Ishikawa (cell line): ENCODE measurements around the gene LIPE.

Experiments
- CEBPB ChIP-seq: IDR thresholded peaks from 2 replicates; pipeline ENCODE4 v1.6.1; 2012
- CREB1 ChIP-seq: IDR thresholded peaks from 2 replicates; pipeline ENCODE4 v1.6.1; 2012; ENCODE audit warnings: low read depth
- EGR1 ChIP-seq: IDR thresholded peaks from 2 replicates; pipeline ENCODE4 v1.6.1; 2012
- EP300 ChIP-seq: IDR thresholded peaks from 2 replicates; pipeline ENCODE4 v1.6.1; 2012; ENCODE audit warnings: borderline replicate concordance
- FOXM1 ChIP-seq: IDR thresholded peaks from 2 replicates; pipeline ENCODE4 v1.6.1; 2012; ENCODE audit warnings: low read depth, borderline replicate concordance
- MAX ChIP-seq: IDR thresholded peaks from 2 replicates; pipeline ENCODE4 v1.6.1; 2012
- NFIC ChIP-seq: IDR thresholded peaks from 2 replicates; pipeline ENCODE4 v1.6.1; 2012
- RAD21 ChIP-seq: IDR thresholded peaks from 2 replicates; pipeline ENCODE4 v1.6.1; 2012; ENCODE audit warnings: low read depth
- REST ChIP-seq: IDR thresholded peaks from 2 replicates; pipeline ENCODE4 v1.6.1; 2012; ENCODE audit warnings: low read depth, mild to moderate bottlenecking
- TAF1 ChIP-seq: IDR thresholded peaks from 2 replicates; pipeline ENCODE4 v1.6.1; 2012; ENCODE audit warnings: low read depth, mild to moderate bottlenecking
- TCF12 ChIP-seq: IDR thresholded peaks from 2 replicates; pipeline ENCODE4 v1.6.1; 2012; ENCODE audit warnings: low read depth
- TEAD4 ChIP-seq: IDR thresholded peaks from 2 replicates; pipeline ENCODE4 v1.6.1; 2012
- YY1 ChIP-seq: IDR thresholded peaks from 2 replicates; pipeline ENCODE4 v1.6.1; 2012; ENCODE audit warnings: low read depth
- ZBTB7A ChIP-seq: IDR thresholded peaks from 2 replicates; pipeline ENCODE4 v1.6.1; 2012; ENCODE audit warnings: low read depth
- TF ChIP-seq, protein P1 (sequence below): IDR thresholded peaks from 2 replicates; pipeline ENCODE4 v1.6.1; 2012

Gene LIPE

DNA sequence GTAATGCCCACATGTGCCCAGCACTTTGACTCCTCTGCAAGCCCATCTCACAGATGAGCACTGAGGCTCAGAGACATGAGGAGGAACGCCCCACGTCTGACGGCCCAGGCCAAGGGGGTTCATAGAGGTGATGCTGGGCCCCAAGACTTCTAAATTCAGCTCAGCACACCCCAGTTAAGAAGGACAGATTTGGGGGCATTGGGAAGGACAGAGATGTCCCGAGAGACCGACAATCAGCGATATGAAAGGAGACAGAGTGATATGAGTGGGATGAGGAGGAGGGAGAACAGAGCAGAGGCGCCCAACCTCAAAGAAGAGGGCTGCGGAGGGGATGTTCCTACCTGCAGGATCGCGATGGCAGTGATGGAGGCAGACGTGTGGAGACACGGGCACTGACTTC lies 37.3 kb downstream of the LIPE start, which contains the start of gene CNFN:
CNFN (minus strand) TSS at position 399 of the 400 bp plus-strand sequence. CDS start 1,260 bp downstream, outside the sequence.
- no peak for TF ChIP-seq EP300
- TF ChIP-seq CEBPB, result no peak
- TF ChIP-seq, protein P1, sequence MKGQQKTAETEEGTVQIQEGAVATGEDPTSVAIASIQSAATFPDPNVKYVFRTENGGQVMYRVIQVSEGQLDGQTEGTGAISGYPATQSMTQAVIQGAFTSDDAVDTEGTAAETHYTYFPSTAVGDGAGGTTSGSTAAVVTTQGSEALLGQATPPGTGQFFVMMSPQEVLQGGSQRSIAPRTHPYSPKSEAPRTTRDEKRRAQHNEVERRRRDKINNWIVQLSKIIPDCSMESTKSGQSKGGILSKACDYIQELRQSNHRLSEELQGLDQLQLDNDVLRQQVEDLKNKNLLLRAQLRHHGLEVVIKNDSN, result no peak
- no peak for TF ChIP-seq TAF1
- no peak for TF ChIP-seq MAX
- no peak for TF ChIP-seq TEAD4
- TF ChIP-seq YY1, result no peak

- TF ChIP-seq, protein P1, result no peak
- TF ChIP-seq ZBTB7A, result no peak
- no peak for TF ChIP-seq TCF12
- no peak for TF ChIP-seq EP300
- TF ChIP-seq YY1, result no peak
- TF ChIP-seq TEAD4, result no peak
- no peak for TF ChIP-seq RAD21
- no peak for TF ChIP-seq MAX
These were observed 38.2 kb downstream of the LIPE start for GRCh38 chr19:42388851-42389489.

- no peak for TF ChIP-seq YY1
- no peak for TF ChIP-seq CEBPB
- TF ChIP-seq TEAD4, result no peak
- TF ChIP-seq EGR1, result no peak
- peak; percentile 34; the same call in 1 of the 2 replicates for TF ChIP-seq NFIC
- TF ChIP-seq RAD21, result peak; percentile 25; the same call in 1 of the 2 replicates
These were observed 40.0 kb downstream of the LIPE start for GRCh38 chr19:42386974-42387707.

DNA sequence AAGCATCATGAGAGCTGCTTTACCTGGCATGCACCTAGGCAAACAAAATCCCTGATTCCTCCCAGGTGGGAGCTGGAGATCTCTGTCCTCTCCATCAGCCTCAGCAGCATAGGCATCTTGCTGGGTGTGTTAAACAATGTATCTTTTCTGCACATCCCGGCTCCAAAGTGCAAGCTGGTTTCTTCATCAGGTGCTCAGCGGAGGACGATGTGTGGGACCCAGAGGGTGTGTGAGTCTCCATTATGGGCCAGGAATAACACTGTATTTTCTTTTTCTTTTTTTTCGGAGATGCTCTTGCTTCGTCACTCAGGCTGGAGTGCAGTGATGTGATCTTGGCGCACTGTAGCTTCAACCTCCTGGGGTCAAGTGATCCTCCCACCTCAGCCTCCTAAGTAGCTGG lies 47.0 kb downstream of the LIPE start:
- no peak for TF ChIP-seq FOXM1
- no peak for TF ChIP-seq CEBPB
- no peak for TF ChIP-seq RAD21
- no peak for TF ChIP-seq CREB1
- TF ChIP-seq REST, result no peak
- no peak for TF ChIP-seq TAF1

GRCh38 chr19:42378225-42379215 lies 48.7 kb downstream of the LIPE start:
- TF ChIP-seq CREB1, result no peak
- TF ChIP-seq FOXM1, result no peak
- TF ChIP-seq ZBTB7A, result no peak
- no peak for TF ChIP-seq TEAD4
- no peak for TF ChIP-seq YY1
- TF ChIP-seq CEBPB, result no peak

- no peak for TF ChIP-seq RAD21
- TF ChIP-seq CEBPB, result no peak
- TF ChIP-seq TCF12, result no peak
- TF ChIP-seq YY1, result no peak
- TF ChIP-seq TEAD4, result no peak
- TF ChIP-seq, protein P1, result no peak
- no peak for TF ChIP-seq ZBTB7A
- TF ChIP-seq MAX, result no peak
- no peak for TF ChIP-seq CREB1
- TF ChIP-seq NFIC, result no peak
- TF ChIP-seq TAF1, result no peak
- no peak for TF ChIP-seq FOXM1
- no peak for TF ChIP-seq EGR1
- no peak for TF ChIP-seq REST
- no peak for TF ChIP-seq EP300
These were observed 51.0 kb downstream of the LIPE start for GRCh38 chr19:42376177-42376555.
